Measurements from ENCODE around the gene APAF1. TPM values are rescaled to one million over a fixed set of nuclear protein-coding genes. Genes with fewer than 3 reads are reported as not detected.

The APAF1 gene
- total and polyA plus RNA-seq, 2 donors (not counting 3 experiments of a cell fraction or from before 2014, with no cell fraction given), result 7.2 to 35.2 TPM

GRCh38 chr12:98769068-98769467, 124.0 kb downstream of the APAF1 start:
- H3K4me3 ChIP-seq (replicated peaks in 1 of 3; ENCODE audit: insufficient read depth in 1 of 3, low read depth in 1 of 3, low read length in 3 of 3), result no peak overlapping the region
- no peak overlapping the region for H3K27ac ChIP-seq (ENCODE audit: insufficient read depth, low read depth, low read length)
- FAIRE-seq (no peak), DNase-seq (ENCODE audit: low read depth, low spot score) (no peak)
- no peak overlapping the region for H3K4me2 ChIP-seq (ENCODE audit: insufficient read depth, low read length)
- intact Hi-C loops (cut with micrococcal nuclease), result no loop called here
- dilution Hi-C loops (cut with MboI; ENCODE audit: extremely low pct_ligation_motif_present, low sequenced_read_pairs), result no loop called here
- TF ChIP-seq CTCF (IDR thresholded peaks at IDR 0.05; ENCODE audit: extremely low read depth in 1 of 2, insufficient read depth in 1 of 2, low read depth in 1 of 2, low read length in 2 of 2), result no peak
- no peak for TF ChIP-seq GATA2 (IDR thresholded peaks at IDR 0.05; ENCODE audit: insufficient read depth, insufficient read length, low read depth, low read length)
- TF ChIP-seq MAX (IDR thresholded peaks at IDR 0.05; ENCODE audit: insufficient read depth, insufficient read length), result no peak
- no peak for TF ChIP-seq MYC (IDR thresholded peaks at IDR 0.05; ENCODE audit: low read depth, low read length)
- no peak for TF ChIP-seq POLR2A (IDR thresholded peaks at IDR 0.05; ENCODE audit: low read depth, low read length)
- TF ChIP-seq JUN (IDR thresholded peaks at IDR 0.05; ENCODE audit: borderline replicate concordance, insufficient read depth, insufficient read length, low read depth), result no peak
- no peak for TF ChIP-seq EZH2 (IDR thresholded peaks at IDR 0.05; ENCODE audit: borderline replicate concordance, low read depth, low read length, severe bottlenecking)
- no peak for TF ChIP-seq FOS (IDR thresholded peaks at IDR 0.05; ENCODE audit: borderline replicate concordance, insufficient read depth, low read length)
- no peak for TF ChIP-seq POLR2AphosphoS5 (IDR thresholded peaks at IDR 0.05; ENCODE audit: insufficient read depth, low read depth, low read length)
- BruUV-seq (replicated peaks), result no TSS peak
- no peaks in the 10 kb centered on the region for H3K4me1 ChIP-seq (ENCODE audit: control insufficient read depth, extremely low read depth, insufficient read depth, low read length)
- no peak overlapping the region for H3K9ac ChIP-seq (replicated peaks; ENCODE audit: extremely low read depth, insufficient read depth, low read length)
- H3K9me1 ChIP-seq (replicated peaks; ENCODE audit: control insufficient read depth, extremely low read depth, insufficient read depth, low read length), result no peaks in the 10 kb centered on the region
- H3K36me3 ChIP-seq (ENCODE audit: control insufficient read depth in 2 of 2, extremely low read depth in 1 of 2, insufficient read depth in 2 of 2, low read length in 2 of 2), result no peaks in the 10 kb centered on the region
- H3K27me3 ChIP-seq (ENCODE audit: control insufficient read depth in 2 of 2, insufficient read depth in 2 of 2, low read length in 2 of 2), result no peaks in the 10 kb centered on the region
- no peaks in the 10 kb centered on the region for H4K20me1 ChIP-seq (replicated peaks; ENCODE audit: control insufficient read depth, extremely low read depth, insufficient read depth, low read length)
- H3K9me3 ChIP-seq (replicated peaks; ENCODE audit: control insufficient read depth, insufficient read depth, low read length), result no peaks in the 10 kb centered on the region
- no peak overlapping the region for H2AFZ ChIP-seq (ENCODE audit: low read depth, low read length)
- no peaks in the 10 kb centered on the region for H3K79me2 ChIP-seq (ENCODE audit: control insufficient read depth, insufficient read depth, low read length)
- POLR2A ChIA-PET, result no interaction called here
- CTCF ChIA-PET, result interaction anchor here (0.8 to 1.3 kb wide), 4 partner anchors 15 to 230 kb away, joined by 3 to 8 read pairs (median 3); no protein-coding TSS in a partner anchor
